OCI-LY3 (cell line): Measurements from ENCODE around the gene BOD1.

Source experiments
- H2AFZ ChIP-seq: fragments of 200-600, 300-600 bp; shearing (Covaris generic); 2 replicates; pipeline ENCODE4 v1.6.0; 2014; ENCODE audit warnings: antibody characterized with exemption, low read depth, low read length
- H3K27ac ChIP-seq: fragments of 200-600, 300-600 bp; sonication (generic); 2 replicates; pipeline ENCODE4 v1.5.1; 2014; ENCODE audit warnings: mild to moderate bottlenecking, low read length, moderate library complexity, mixed read lengths
- H3K27me3 ChIP-seq: fragments of 200-600, 300-600 bp; sonication (generic); 2 replicates; pipeline ENCODE4 v1.6.1; 2014; ENCODE audit warnings: low read depth, low read length, mixed read lengths
- H3K36me3 ChIP-seq: fragments of 200-600, 300-600 bp; sonication (generic); replicated peaks from 2 replicates; pipeline ENCODE3; 2014; ENCODE audit warnings: low read depth, low read length, mixed read lengths
- H3K4me1 ChIP-seq: fragments of 300-600, 200-600 bp; sonication (generic); 2 replicates; pipeline ENCODE4 v1.6.1; 2014; ENCODE audit warnings: low read length, mixed read lengths
- H3K4me2 ChIP-seq: fragments of 200-600, 300-600 bp; sonication (generic); 2 replicates; pipeline ENCODE4 v1.6.1; 2014; ENCODE audit warnings: low read length, mixed read lengths
- H3K4me3 ChIP-seq: fragments of 300-600, 200-600 bp; sonication (generic); 2 replicates; pipeline ENCODE4 v1.5.1; 2014; ENCODE audit warnings: antibody characterized with exemption, mild to moderate bottlenecking, low read length, moderate library complexity
- H3K79me2 ChIP-seq: fragments of 300-600, 200-600 bp; shearing (Covaris generic); 2 replicates; pipeline ENCODE4 v1.6.1; 2014; ENCODE audit warnings: mild to moderate bottlenecking, low read length, mixed read lengths
- H3K9ac ChIP-seq: fragments of 300-600, 200-600 bp; shearing (Covaris generic); 2 replicates; pipeline ENCODE4 v1.6.0; 2014; ENCODE audit warnings: mild to moderate bottlenecking, low read length, moderate library complexity
- H3K9me3 ChIP-seq: fragments of 200-600, 300-600 bp; shearing (Covaris generic); 2 replicates; pipeline ENCODE4 v1.6.1; 2014; ENCODE audit warnings: low read length, mixed read lengths; ENCODE audit not compliant: insufficient read depth
- H4K20me1 ChIP-seq: fragments of 200-600, 300-600 bp; sonication (generic); 2 replicates; pipeline ENCODE4 v1.6.1; 2016; ENCODE audit warnings: low read length, mixed read lengths; ENCODE audit not compliant: insufficient read depth
- EZH2phosphoT487 ChIP-seq: fragments of 200-600 bp; shearing (Covaris generic); IDR thresholded peaks from 2 replicates; pipeline ENCODE4 v1.6.1; 2018; ENCODE audit warnings: antibody characterized with exemption, mixed run types, low read depth
- TF ChIP-seq, protein P1 (sequence below): fragments of 200-600, 300-600 bp; sonication (generic); IDR thresholded peaks from 2 replicates; pipeline ENCODE4 v1.5.1; 2014; ENCODE audit warnings: antibody characterized with exemption, low read length, low read depth

The BOD1 gene

DNA sequence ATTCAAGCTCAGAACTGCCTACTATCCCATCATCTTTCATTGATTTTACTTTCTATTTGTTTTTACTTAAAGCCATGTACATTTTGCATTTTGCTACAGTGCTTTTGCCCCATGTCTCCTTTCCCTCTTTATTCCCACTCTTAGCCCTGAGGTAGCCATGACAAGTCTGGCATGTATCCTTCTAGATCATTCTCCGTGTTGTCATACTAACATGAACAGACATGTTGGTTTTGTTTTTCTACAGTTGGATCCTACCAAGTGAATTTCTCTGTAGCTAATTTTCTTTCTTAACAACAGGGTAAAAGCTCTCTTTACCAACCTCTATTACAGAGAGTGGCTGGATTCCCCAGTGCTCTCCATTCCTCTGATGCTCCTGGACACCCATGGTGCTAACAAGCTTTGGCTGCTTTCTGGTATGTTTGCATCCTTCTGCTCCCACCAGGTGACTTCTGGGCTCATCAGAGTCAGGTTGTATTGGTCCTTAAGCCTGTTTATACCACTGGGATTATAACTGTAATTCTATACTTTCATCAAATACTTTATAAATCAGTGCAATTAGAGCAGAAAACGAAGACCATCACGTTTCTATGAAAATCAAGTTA is 38.8 kb upstream of the BOD1 start:
- Histone ChIP-seq H3K27me3 (no peaks in the 10 kb centered on the region), H3K27ac (no peak overlapping the region), H3K4me2 (no peak overlapping the region), H3K9ac (no peak overlapping the region), H3K9me3 (no peaks in the 10 kb centered on the region), H4K20me1 (no peaks in the 10 kb centered on the region), H3K4me1 (no peaks in the 10 kb centered on the region), H3K4me3 (no peak overlapping the region), H3K36me3 (no peaks in the 10 kb centered on the region), H2AFZ (no peak overlapping the region), H3K79me2 (no peaks in the 10 kb centered on the region)
- TF ChIP-seq, protein P1, sequence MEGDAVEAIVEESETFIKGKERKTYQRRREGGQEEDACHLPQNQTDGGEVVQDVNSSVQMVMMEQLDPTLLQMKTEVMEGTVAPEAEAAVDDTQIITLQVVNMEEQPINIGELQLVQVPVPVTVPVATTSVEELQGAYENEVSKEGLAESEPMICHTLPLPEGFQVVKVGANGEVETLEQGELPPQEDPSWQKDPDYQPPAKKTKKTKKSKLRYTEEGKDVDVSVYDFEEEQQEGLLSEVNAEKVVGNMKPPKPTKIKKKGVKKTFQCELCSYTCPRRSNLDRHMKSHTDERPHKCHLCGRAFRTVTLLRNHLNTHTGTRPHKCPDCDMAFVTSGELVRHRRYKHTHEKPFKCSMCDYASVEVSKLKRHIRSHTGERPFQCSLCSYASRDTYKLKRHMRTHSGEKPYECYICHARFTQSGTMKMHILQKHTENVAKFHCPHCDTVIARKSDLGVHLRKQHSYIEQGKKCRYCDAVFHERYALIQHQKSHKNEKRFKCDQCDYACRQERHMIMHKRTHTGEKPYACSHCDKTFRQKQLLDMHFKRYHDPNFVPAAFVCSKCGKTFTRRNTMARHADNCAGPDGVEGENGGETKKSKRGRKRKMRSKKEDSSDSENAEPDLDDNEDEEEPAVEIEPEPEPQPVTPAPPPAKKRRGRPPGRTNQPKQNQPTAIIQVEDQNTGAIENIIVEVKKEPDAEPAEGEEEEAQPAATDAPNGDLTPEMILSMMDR: no peak
- TF ChIP-seq EZH2phosphoT487: no peak

DNA sequence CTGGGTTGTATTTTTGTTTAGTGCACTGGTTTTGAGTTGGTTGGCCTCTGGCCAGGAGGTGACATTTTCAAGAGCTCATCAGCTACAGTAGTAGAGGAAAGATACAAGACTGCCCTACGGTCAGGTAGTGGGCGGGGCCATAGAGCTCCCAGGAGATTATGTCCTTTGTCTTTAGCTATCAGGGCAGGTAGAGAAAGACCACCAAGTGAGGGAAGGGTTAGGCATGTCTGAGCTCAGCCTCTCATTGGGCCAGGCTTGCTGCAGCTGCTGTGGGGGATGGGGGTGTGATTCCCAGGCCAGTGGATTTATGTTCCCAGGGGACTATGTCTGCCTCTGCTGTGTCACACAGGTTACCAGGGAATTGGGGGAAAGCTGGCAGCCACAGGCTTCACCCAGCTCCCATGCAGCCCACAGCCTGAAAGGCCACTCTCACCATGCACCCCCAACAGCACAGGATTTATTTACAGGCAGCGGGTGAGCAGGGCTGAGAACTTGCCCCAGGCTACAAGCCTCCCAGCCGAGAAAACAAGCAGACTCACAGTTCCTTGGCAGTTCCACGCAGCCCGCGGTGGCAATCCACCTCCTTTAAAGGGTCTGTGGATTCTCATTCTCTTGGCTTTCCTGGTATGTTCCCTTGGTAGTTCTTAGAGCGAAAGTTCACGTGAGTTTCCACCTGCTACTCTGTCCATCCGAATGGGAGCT is 37.5 kb upstream of the BOD1 start:
- no peak for TF ChIP-seq EZH2phosphoT487
- TF ChIP-seq, protein P1: no peak
- Histone ChIP-seq H3K36me3 (no peaks in the 10 kb centered on the region), H3K27ac (no peak overlapping the region), H3K79me2 (no peaks in the 10 kb centered on the region), H3K9ac (no peak overlapping the region), H3K9me3 (no peaks in the 10 kb centered on the region), H2AFZ (no peak overlapping the region), H4K20me1 (no peaks in the 10 kb centered on the region), H3K4me3 (no peak overlapping the region), H3K4me1 (no peaks in the 10 kb centered on the region), H3K4me2 (no peak overlapping the region), H3K27me3 (no peaks in the 10 kb centered on the region)

DNA sequence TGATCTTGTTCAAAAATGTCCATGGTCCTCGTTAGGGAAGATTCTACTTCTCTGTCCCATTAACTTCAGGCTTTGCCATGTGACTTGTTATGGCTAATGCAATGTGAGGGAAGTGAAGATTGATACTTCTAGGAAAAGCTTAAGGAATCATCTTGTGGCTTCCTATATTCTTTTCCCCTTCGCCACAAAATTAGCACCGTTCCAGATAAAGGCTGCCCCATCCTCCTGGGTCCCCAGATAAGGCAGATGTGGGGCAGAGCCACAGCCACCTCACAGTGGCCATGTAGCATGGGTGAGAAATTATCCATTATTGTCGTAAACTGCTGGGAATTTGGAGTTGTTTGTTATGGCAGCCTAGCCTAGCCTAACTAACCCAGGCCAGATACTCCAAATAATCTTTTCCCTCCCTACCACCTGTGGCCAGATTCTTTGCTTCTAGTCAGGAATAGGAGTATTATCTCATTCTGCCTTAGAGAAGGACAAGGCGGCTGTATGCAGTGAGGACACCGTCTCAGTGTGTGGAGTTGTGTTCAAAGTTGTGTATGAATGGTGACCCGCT is 31.9 kb upstream of the BOD1 start:
- no peaks in the 10 kb centered on the region for H3K9me3 ChIP-seq
- H3K4me2 ChIP-seq: no peak overlapping the region
- H3K79me2 ChIP-seq: no peaks in the 10 kb centered on the region
- no peak overlapping the region for H3K27ac ChIP-seq
- H3K36me3 ChIP-seq: no peaks in the 10 kb centered on the region
- no peaks in the 10 kb centered on the region for H4K20me1 ChIP-seq
- peaks cover 18% of the 10 kb centered on the region for H3K4me1 ChIP-seq
- H3K27me3 ChIP-seq: no peaks in the 10 kb centered on the region
- TF ChIP-seq, protein P1: no peak
- no peak for TF ChIP-seq EZH2phosphoT487
- no peak overlapping the region for H3K4me3 ChIP-seq
- no peak overlapping the region for H3K9ac ChIP-seq
- H2AFZ ChIP-seq: no peak overlapping the region

DNA sequence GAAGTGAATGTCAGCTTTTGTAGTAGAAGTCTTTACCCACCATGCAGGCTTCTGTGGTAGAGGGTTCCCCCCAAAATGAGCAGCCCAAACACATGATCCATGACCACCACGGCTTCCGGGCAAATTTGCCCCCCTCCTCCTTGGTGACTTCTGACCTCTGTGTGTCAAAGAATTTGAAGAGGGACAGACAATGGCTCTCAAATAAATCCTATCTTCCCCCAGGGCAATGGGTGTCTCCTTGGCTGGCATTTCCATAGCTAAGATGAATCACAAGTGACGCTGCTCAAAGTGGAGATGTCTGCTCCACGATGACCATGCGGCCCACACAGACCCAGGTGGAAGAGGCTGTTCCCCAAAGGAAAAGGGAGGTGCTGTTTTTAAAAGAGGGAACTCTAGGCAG is 30.2 kb upstream of the BOD1 start:
- H2AFZ ChIP-seq: no peak overlapping the region
- H3K9ac ChIP-seq: no peak overlapping the region
- H3K27ac ChIP-seq: no peak overlapping the region

More for the DNA sequence above, 30.2 kb upstream of the BOD1 start:
- H3K4me1 ChIP-seq: peaks cover 20% of the 10 kb centered on the region
- H3K4me3 ChIP-seq: no peak overlapping the region
- H3K27me3 ChIP-seq: no peaks in the 10 kb centered on the region
- H3K36me3 ChIP-seq: no peaks in the 10 kb centered on the region
- no peaks in the 10 kb centered on the region for H4K20me1 ChIP-seq
- no peaks in the 10 kb centered on the region for H3K79me2 ChIP-seq
- TF ChIP-seq, protein P1: no peak
- no peak for TF ChIP-seq EZH2phosphoT487
- no peak overlapping the region for H3K4me2 ChIP-seq
- H3K9me3 ChIP-seq: no peaks in the 10 kb centered on the region
